HCT116 (cell line): ENCODE measurements around the gene PCNT. TPM values are rescaled to one million over a fixed set of nuclear protein-coding genes. Genes with fewer than 3 reads are reported as not detected.

Source experiments
- ATAC-seq: fragments of 200-7000 bp; cut with Tn5 transposase; 2 replicates; pipeline ENCODE4 v1.9.1; 2020; ENCODE audit warnings: mild to moderate bottlenecking, moderate library complexity
- BruUV-seq: library from RNA; stranded (reverse); fragments of 400-500 nt; replicated peaks from 2 replicates; lab custom pipeline; 2021; lab: Mats Ljungman, UMichigan
- CTCF ChIA-PET: fragments of 300-600 bp; sonication (Branson Sonifier 250); formaldehyde crosslinking; loops from one replicate; lab custom pipeline; 2021; ENCODE audit warnings: antibody characterized with exemption; lab: Charles Lee
- POLR2A ChIA-PET: fragments of 300-600, 350-600 bp; sonication (Branson Sonifier 250); formaldehyde crosslinking; loops from one replicate; lab custom pipeline; 2021; ENCODE audit warnings: antibody characterized with exemption; lab: Charles Lee
- RAD21 ChIA-PET, 2 experiments: fragments of 300-600 bp; sonication (Branson Sonifier 250); formaldehyde crosslinking; loops; one replicate each; lab custom pipeline; 2023; ENCODE audit warnings: low total read pairs in 2 of 2; ENCODE audit not compliant: uncharacterized antibody in 2 of 2, unreplicated experiment in 2 of 2, low non-redundant PET in 1 of 2; lab: Charles Lee
- DNase-seq: peaks from one replicate; pipeline ENCODE4 v3.0.0-alpha.2; 2010; ENCODE audit warnings: low read depth, low spot score
- H2AFZ ChIP-seq: fragments of 200-600 bp; shearing (Covaris generic), sonication (generic); 2 replicates; pipeline ENCODE4 v1.6.1; 2017; ENCODE audit warnings: low read depth, mixed run types, mixed read lengths, antibody characterized with exemption, low read length; ENCODE audit not compliant: poor library complexity, severe bottlenecking
- H3K27ac ChIP-seq: 2 replicates; pipeline ENCODE4 v1.5.1; 2012; ENCODE audit warnings: low read depth, low read length
- H3K27me3 ChIP-seq: fragments of 200-600 bp; sonication (generic); 2 replicates; pipeline ENCODE4 v1.6.1; 2016; ENCODE audit warnings: mixed run types, low read length, mixed read lengths; ENCODE audit not compliant: insufficient read depth
- H3K36me3 ChIP-seq, 2 experiments: fragments of 200-500 bp in 1 of 2; fragments of 200-600 bp in 1 of 2; sonication (Bioruptor generic) in 1 of 2; sonication (generic) in 1 of 2; 2 replicates each; pipeline versions ENCODE4 v1.5.1 to v1.6.1; 2014 to 2016; ENCODE audit warnings: low read length in 2 of 2, inconsistent platforms in 1 of 2, mixed read lengths in 1 of 2, mixed run types in 1 of 2; ENCODE audit not compliant: insufficient read depth in 2 of 2, control insufficient read depth in 1 of 2
- H3K4me1 ChIP-seq, 2 experiments: fragments of 200-600 bp in 1 of 2; sonication (generic) in 1 of 2; 2 replicates each; pipeline versions ENCODE4 v1.5.1 to v1.6.1; 2012 to 2017; ENCODE audit warnings: low read length in 2 of 2, inconsistent platforms in 1 of 2, mild to moderate bottlenecking in 1 of 2, mixed read lengths in 1 of 2, mixed run types in 1 of 2, moderate library complexity in 1 of 2; ENCODE audit not compliant: insufficient read depth in 2 of 2, control insufficient read depth in 1 of 2
- H3K4me2 ChIP-seq: fragments of 200-600 bp; sonication (generic); 2 replicates; pipeline ENCODE4 v1.6.1; 2017; ENCODE audit warnings: mixed run types, low read length, mixed read lengths
- H3K4me3 ChIP-seq, 2 experiments: fragments of 200-600 bp in 1 of 2; sonication (generic) in 1 of 2; replicated peaks in 1 of 2; 2 replicates each; pipeline ENCODE4 v1.5.1; 2011 to 2016; ENCODE audit warnings: low read length in 2 of 2, control low read depth in 1 of 2, low read depth in 1 of 2, mild to moderate bottlenecking in 1 of 2, mixed read lengths in 1 of 2, mixed run types in 1 of 2
- H3K79me2 ChIP-seq: fragments of 200-600 bp; sonication (generic); 2 replicates; pipeline ENCODE4 v1.6.1; 2017; ENCODE audit warnings: mild to moderate bottlenecking, mixed run types, low read length, moderate library complexity, mixed read lengths; ENCODE audit not compliant: insufficient read depth
- H3K9ac ChIP-seq: fragments of 200-600 bp; sonication (generic); 2 replicates; pipeline ENCODE4 v1.6.1; 2016; ENCODE audit warnings: low read length, mixed read lengths
- H3K9me2 ChIP-seq: fragments of 200-600 bp; sonication (generic), shearing (Covaris generic); 2 replicates; pipeline ENCODE4 v1.6.1; 2017; ENCODE audit warnings: mixed run types, mild to moderate bottlenecking, moderate library complexity; ENCODE audit not compliant: insufficient read depth
- H3K9me3 ChIP-seq, 2 experiments: fragments of 200-500 bp in 1 of 2; fragments of 200-600 bp in 1 of 2; sonication (Bioruptor generic) in 1 of 2; sonication (generic) in 1 of 2; 2 replicates each; pipeline ENCODE4 v1.6.1; 2014 to 2017; ENCODE audit warnings: low read length in 2 of 2, mixed read lengths in 2 of 2, inconsistent platforms in 1 of 2, low read depth in 1 of 2, mild to moderate bottlenecking in 1 of 2, mixed run types in 1 of 2, moderate library complexity in 1 of 2; ENCODE audit not compliant: control insufficient read depth in 1 of 2, insufficient read depth in 1 of 2
- H4K20me1 ChIP-seq: fragments of 200-600 bp; sonication (generic), shearing (Covaris generic); 2 replicates; pipeline ENCODE4 v1.6.1; 2017; ENCODE audit warnings: mixed run types, mild to moderate bottlenecking, moderate library complexity; ENCODE audit not compliant: insufficient read depth
- ATF3 ChIP-seq: IDR thresholded peaks from 2 replicates; pipeline ENCODE4 v1.6.1; 2012
- CBX3 ChIP-seq: IDR thresholded peaks from 2 replicates; pipeline ENCODE4 v1.6.1; 2012; ENCODE audit warnings: low read depth
- CEBPB ChIP-seq: IDR thresholded peaks from 2 replicates; pipeline ENCODE4 v1.6.1; 2012; ENCODE audit warnings: low read depth
- EGR1 ChIP-seq: IDR thresholded peaks from 2 replicates; pipeline ENCODE4 v1.6.1; 2012; ENCODE audit warnings: low read depth
- ELF1 ChIP-seq: IDR thresholded peaks from 2 replicates; pipeline ENCODE4 v1.6.1; 2012; ENCODE audit warnings: low read depth, borderline replicate concordance
- EZH2 ChIP-seq: fragments of 200-600 bp; sonication (generic); IDR thresholded peaks from 2 replicates; pipeline ENCODE4 v1.6.1; 2017; ENCODE audit warnings: antibody characterized with exemption, mixed run types
- FOSL1 ChIP-seq: IDR thresholded peaks from 2 replicates; pipeline ENCODE4 v1.6.1; 2012; ENCODE audit warnings: low read depth
- JUND ChIP-seq: IDR thresholded peaks from 2 replicates; pipeline ENCODE4 v1.6.1; 2012
- MAX ChIP-seq: IDR thresholded peaks from 2 replicates; pipeline ENCODE4 v1.6.1; 2012
- POLR2AphosphoS5 ChIP-seq: IDR thresholded peaks from 2 replicates; pipeline ENCODE4 v1.6.1; 2011; ENCODE audit warnings: mild to moderate bottlenecking, low read depth, low read length, moderate library complexity
- REST ChIP-seq: IDR thresholded peaks from 2 replicates; pipeline ENCODE4 v1.6.1; 2012; ENCODE audit warnings: low read depth
- SIN3A ChIP-seq: IDR thresholded peaks from 2 replicates; pipeline ENCODE4 v1.6.1; 2012; ENCODE audit warnings: low read depth
- SRF ChIP-seq: IDR thresholded peaks from 2 replicates; pipeline ENCODE4 v1.6.1; 2012; ENCODE audit warnings: low read depth
- YY1 ChIP-seq: IDR thresholded peaks from 2 replicates; pipeline ENCODE4 v1.6.1; 2011; ENCODE audit warnings: low read length, low read depth, moderate library complexity, mild to moderate bottlenecking; ENCODE audit not compliant: insufficient replicate concordance; ENCODE audit errors: extremely low read depth
- ZFX ChIP-seq: fragments of 450-650 bp; IDR thresholded peaks from 2 replicates; pipeline ENCODE4 v1.6.1; 2017
- ZNF274 ChIP-seq: fragments of 200-500 bp; sonication (Bioruptor generic); IDR thresholded peaks from 2 replicates; pipeline ENCODE4 v1.6.1; 2014; ENCODE audit warnings: mild to moderate bottlenecking, low read depth, low read length, inconsistent platforms
- intact Hi-C: fragments of 100-400 bp; cut with micrococcal nuclease; formaldehyde crosslinking; loops from 2 replicates; pipeline ENCODE4 v1.10.0; 2022
- total RNA-seq: library from RNA; stranded (reverse); gene quantifications from one replicate; pipeline ENCODE4 v1.2.1, GENCODE V29; 2021; ENCODE audit not compliant: unreplicated experiment
- TF ChIP-seq, protein P1 (sequence below), 3 experiments: fragments of 200-600 bp in 1 of 3; sonication (generic) in 1 of 3; IDR thresholded peaks in 2 of 3; conservative IDR thresholded peaks in 1 of 3; 2 replicates each; pipeline ENCODE4 v1.5.1; 2012 to 2017; ENCODE audit warnings: low read depth in 2 of 3, low read length in 2 of 3, antibody characterized with exemption in 1 of 3, borderline replicate concordance in 1 of 3, control low read depth in 1 of 3, mild to moderate bottlenecking in 1 of 3, mixed read lengths in 1 of 3, mixed run types in 1 of 3, moderate library complexity in 1 of 3; ENCODE audit not compliant: insufficient read depth in 1 of 3

PCNT gene
- total RNA-seq, 1 experiment from 2014 or later = 43.6 TPM

GRCh38 chr21:46443910-46444309, 120.0 kb downstream of the PCNT start:
- Histone ChIP-seq H3K79me2 (no peaks in the 10 kb centered on the region), H3K9me3 (no peaks in the 10 kb centered on the region), H3K4me1 (no peaks in the 10 kb centered on the region), H3K9ac (no peak overlapping the region), H3K9me2 (no peaks in the 10 kb centered on the region), H3K36me3 (peaks cover 20 to 31% of the 10 kb centered on the region in 2 experiments), H3K4me2 (no peak overlapping the region), H3K27ac (no peak overlapping the region), H3K27me3 (no peaks in the 10 kb centered on the region), H4K20me1 (no peaks in the 10 kb centered on the region), H2AFZ (no peak overlapping the region), H3K4me3 (no peak overlapping the region)
- ChIA-PET POLR2A (no interaction called here), RAD21 (no interaction called here), CTCF (no interaction called here)
- no peak for TF ChIP-seq ATF3
- no peak for TF ChIP-seq FOSL1
- no peak for TF ChIP-seq CBX3
- TF ChIP-seq EGR1 = no peak
- no peak for TF ChIP-seq SIN3A
- no peak for TF ChIP-seq ZNF274
- no peak for TF ChIP-seq MAX
- no peak for TF ChIP-seq POLR2AphosphoS5
- no peak for TF ChIP-seq JUND
- ATAC-seq (no peak), DNase-seq (no peak)
- no TSS peak for BruUV-seq
- intact Hi-C loops = no loop called here

DNA sequence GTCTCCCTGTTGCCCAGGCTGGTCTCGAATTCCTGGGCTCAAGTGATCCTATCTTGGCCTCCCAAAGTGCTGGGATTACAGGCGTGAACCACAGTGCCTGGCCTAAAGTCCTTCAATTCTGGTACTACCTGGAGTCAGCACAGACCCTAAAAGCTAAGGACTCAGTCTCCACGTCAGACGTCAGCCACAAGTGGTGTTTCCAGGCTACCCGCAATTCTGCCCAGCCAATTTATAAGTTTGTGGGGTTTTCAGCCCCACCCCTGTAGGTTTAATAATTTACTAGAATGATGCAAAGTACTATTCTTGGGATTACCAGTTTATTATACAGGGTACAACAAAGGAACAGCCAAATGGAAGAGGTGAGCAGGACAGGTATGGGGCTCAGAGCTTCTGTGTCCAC, 124.2 kb downstream of the PCNT start:
- ATAC-seq = no peak
- no peak overlapping the region for H3K9ac ChIP-seq
- no peaks in the 10 kb centered on the region for H3K9me2 ChIP-seq
- ChIA-PET CTCF (no interaction called here), POLR2A (no interaction called here), RAD21 (no interaction called here)
- H3K4me2 ChIP-seq = no peak overlapping the region
- no peaks in the 10 kb centered on the region for H3K9me3 ChIP-seq
- DNase-seq = no peak
- H4K20me1 ChIP-seq = no peaks in the 10 kb centered on the region
- H3K27me3 ChIP-seq = no peaks in the 10 kb centered on the region
- peaks cover 4 to 7% of the 10 kb centered on the region in 2 experiments; a peak in 2 of 4 replicates for H3K36me3 ChIP-seq
- no peaks in the 10 kb centered on the region for H3K4me1 ChIP-seq
- H3K4me3 ChIP-seq = no peak overlapping the region
- H2AFZ ChIP-seq = no peak overlapping the region
- no peak overlapping the region for H3K27ac ChIP-seq
- no TSS peak for BruUV-seq
- no peaks in the 10 kb centered on the region for H3K79me2 ChIP-seq
- intact Hi-C loops = no loop called here
- TF ChIP-seq EGR1 (no peak), YY1 (no peak), JUND (no peak), ELF1 (no peak), ZFX (no peak), ATF3 (no peak), CEBPB (no peak), SRF (no peak), EZH2 (no peak), REST (no peak), CBX3 (no peak)
- TF ChIP-seq, protein P1, sequence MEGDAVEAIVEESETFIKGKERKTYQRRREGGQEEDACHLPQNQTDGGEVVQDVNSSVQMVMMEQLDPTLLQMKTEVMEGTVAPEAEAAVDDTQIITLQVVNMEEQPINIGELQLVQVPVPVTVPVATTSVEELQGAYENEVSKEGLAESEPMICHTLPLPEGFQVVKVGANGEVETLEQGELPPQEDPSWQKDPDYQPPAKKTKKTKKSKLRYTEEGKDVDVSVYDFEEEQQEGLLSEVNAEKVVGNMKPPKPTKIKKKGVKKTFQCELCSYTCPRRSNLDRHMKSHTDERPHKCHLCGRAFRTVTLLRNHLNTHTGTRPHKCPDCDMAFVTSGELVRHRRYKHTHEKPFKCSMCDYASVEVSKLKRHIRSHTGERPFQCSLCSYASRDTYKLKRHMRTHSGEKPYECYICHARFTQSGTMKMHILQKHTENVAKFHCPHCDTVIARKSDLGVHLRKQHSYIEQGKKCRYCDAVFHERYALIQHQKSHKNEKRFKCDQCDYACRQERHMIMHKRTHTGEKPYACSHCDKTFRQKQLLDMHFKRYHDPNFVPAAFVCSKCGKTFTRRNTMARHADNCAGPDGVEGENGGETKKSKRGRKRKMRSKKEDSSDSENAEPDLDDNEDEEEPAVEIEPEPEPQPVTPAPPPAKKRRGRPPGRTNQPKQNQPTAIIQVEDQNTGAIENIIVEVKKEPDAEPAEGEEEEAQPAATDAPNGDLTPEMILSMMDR (IDR thresholded peaks at IDR 0.05 in 2 of 3, conservative IDR thresholded peaks at IDR 0.05 in 1 of 3; ENCODE audit: borderline replicate concordance in 1 of 3, insufficient read depth in 1 of 3, low read depth in 2 of 3, low read length in 2 of 3) = no peak
